ENCODE measurements around the gene SCFD2. TPM values are rescaled to one million over a fixed set of nuclear protein-coding genes. Genes with fewer than 3 reads are reported as not detected.

The SCFD2 gene
- total RNA-seq, 1 experiment from 2014 or later = 8.1 TPM

- Histone ChIP-seq H3K9me2 (ENCODE audit: insufficient read depth) (no peaks in the 10 kb centered on the region), H3K4me1 (replicated peaks; ENCODE audit: insufficient read depth) (peaks cover 29% of the 10 kb centered on the region), H3K27me3 (ENCODE audit: insufficient read depth, low read depth) (no peaks in the 10 kb centered on the region), H2AFZ (no peak overlapping the region), H3K27ac (no peak overlapping the region), H3K9me3 (ENCODE audit: insufficient read depth, low read depth) (no peaks in the 10 kb centered on the region), H3K36me3 (ENCODE audit: low read depth) (no peaks in the 10 kb centered on the region), H3K79me2 (ENCODE audit: low read depth) (no peaks in the 10 kb centered on the region), H3K4me3 (no peak overlapping the region), H3F3A (ENCODE audit: insufficient read depth, low read depth) (no peaks in the 10 kb centered on the region; the same call in 1 of the 2 replicates), H4K20me1 (ENCODE audit: insufficient read depth) (no peaks in the 10 kb centered on the region), H3K4me2 (no peak overlapping the region)
- ChIA-PET CTCF (no interaction called here), POLR2A (ENCODE audit: unreplicated experiment) (no interaction called here)
- no TSS peak for BruUV-seq (replicated peaks)
- intact Hi-C loops (cut with micrococcal nuclease; ENCODE audit: unreplicated experiment) = no loop called here
- TF ChIP-seq EZH2 (IDR thresholded peaks at IDR 0.05; ENCODE audit: low read depth) (no peak), CTCF (conservative IDR thresholded peaks at IDR 0.05) (no peak)
- no peak for DNase-seq
Observed at GRCh38 chr4:52841682-52842456, 524.0 kb downstream of the SCFD2 start.

DNA sequence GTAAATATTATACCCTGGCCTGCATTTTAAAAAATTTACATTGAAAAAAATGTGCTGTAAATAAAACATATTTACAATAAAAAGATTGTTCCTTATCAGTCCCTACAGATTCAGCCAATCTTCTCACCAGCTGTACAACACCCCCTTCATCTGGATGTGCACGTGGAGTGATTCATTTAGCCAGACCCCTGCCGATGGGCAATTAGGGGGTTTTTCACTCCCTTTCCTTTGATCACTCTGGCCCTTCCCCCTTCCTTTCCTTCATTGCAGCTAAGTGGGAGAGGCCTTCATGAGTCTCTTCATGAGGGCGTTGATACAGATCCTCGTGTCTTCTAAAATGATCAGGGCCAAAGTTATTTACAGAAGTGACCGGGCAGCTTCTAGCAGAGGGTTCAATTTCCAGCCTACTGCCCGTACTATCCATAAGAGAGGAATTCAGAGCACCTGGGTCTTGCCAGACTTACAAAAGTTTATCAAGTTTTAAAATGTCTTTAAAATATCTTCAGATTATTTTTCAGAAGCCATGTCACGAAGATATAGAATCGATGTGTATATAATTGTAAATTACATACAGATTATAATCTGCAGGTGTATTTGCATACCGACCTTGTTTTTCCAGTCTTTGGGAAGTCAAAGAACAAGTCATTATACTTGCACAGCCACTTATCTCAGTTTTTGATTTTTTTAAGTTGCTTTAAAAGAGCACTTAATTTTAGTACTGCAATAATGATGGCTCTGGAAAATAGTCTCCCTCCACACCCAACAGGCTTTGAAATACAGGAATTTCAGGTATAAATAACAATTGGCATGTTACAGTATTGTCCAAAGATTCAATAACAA is 525.1 kb downstream of the SCFD2 start:
- ChIA-PET POLR2A (ENCODE audit: unreplicated experiment) (no interaction called here), CTCF (no interaction called here)
- Histone ChIP-seq H3K79me2 (ENCODE audit: low read depth) (no peaks in the 10 kb centered on the region), H3K4me3 (no peak overlapping the region), H3K9me3 (ENCODE audit: insufficient read depth, low read depth) (no peaks in the 10 kb centered on the region), H3K4me2 (no peak overlapping the region), H3K27ac (no peak overlapping the region), H3F3A (ENCODE audit: insufficient read depth, low read depth) (no peaks in the 10 kb centered on the region; the same call in 1 of the 2 replicates), H3K27me3 (ENCODE audit: insufficient read depth, low read depth) (no peaks in the 10 kb centered on the region), H3K9me2 (ENCODE audit: insufficient read depth) (no peaks in the 10 kb centered on the region), H3K4me1 (replicated peaks; ENCODE audit: insufficient read depth) (peaks cover 29% of the 10 kb centered on the region), H4K20me1 (ENCODE audit: insufficient read depth) (no peaks in the 10 kb centered on the region), H3K36me3 (ENCODE audit: low read depth) (no peaks in the 10 kb centered on the region), H2AFZ (no peak overlapping the region)
- TF ChIP-seq EZH2 (IDR thresholded peaks at IDR 0.05; ENCODE audit: low read depth) = no peak
- TF ChIP-seq CTCF (conservative IDR thresholded peaks at IDR 0.05) = no peak
- intact Hi-C loops (cut with micrococcal nuclease; ENCODE audit: unreplicated experiment) = no loop called here
- BruUV-seq (replicated peaks) = no TSS peak
- no peak for DNase-seq

- Histone ChIP-seq H3K4me2 (peak overlapping the region; percentile 60; the same call in 1 of the 2 replicates), H3K27ac (peak overlapping the region; percentile 76; the same call in 1 of the 2 replicates)
- POLR2A ChIA-PET (ENCODE audit: unreplicated experiment) = no interaction called here
Observed at GRCh38 chr4:52838729-52839586, 526.9 kb downstream of the SCFD2 start.

More at GRCh38 chr4:52838729-52839586, 526.9 kb downstream of the SCFD2 start:
- Histone ChIP-seq H3K4me1 (replicated peaks; ENCODE audit: insufficient read depth) (peaks cover 29% of the 10 kb centered on the region), H3F3A (ENCODE audit: insufficient read depth, low read depth) (no peaks in the 10 kb centered on the region; the same call in 1 of the 2 replicates), H3K79me2 (ENCODE audit: low read depth) (no peaks in the 10 kb centered on the region), H3K4me3 (no peak overlapping the region), H3K9me2 (ENCODE audit: insufficient read depth) (no peaks in the 10 kb centered on the region), H2AFZ (0 out of 2 replicates have a peak overlapping the region, but pooled peaks have one; percentile 32), H3K27me3 (ENCODE audit: insufficient read depth, low read depth) (no peaks in the 10 kb centered on the region), H3K9me3 (ENCODE audit: insufficient read depth, low read depth) (no peaks in the 10 kb centered on the region), H3K36me3 (ENCODE audit: low read depth) (no peaks in the 10 kb centered on the region), H4K20me1 (ENCODE audit: insufficient read depth) (no peaks in the 10 kb centered on the region)
- DNase-seq = peak in 1 of 2 experiments; percentile 8
- intact Hi-C loops (cut with micrococcal nuclease; ENCODE audit: unreplicated experiment) = loop anchor here (2.0 kb wide), 3 partner anchors 16 to 126 kb away; no protein-coding TSS in a partner anchor
- CTCF ChIA-PET = interaction anchor here (0.7 kb wide), 1 partner anchor 23 kb away, joined by 16 read pairs; the partner anchor contains the start of gene RASL11B
- no TSS peak for BruUV-seq (replicated peaks)
- no peak for TF ChIP-seq CTCF (conservative IDR thresholded peaks at IDR 0.05)
- TF ChIP-seq EZH2 (IDR thresholded peaks at IDR 0.05; ENCODE audit: low read depth) = no peak

Data from PC-9 (cell line).